HepG2 (cell line): ENCODE data around the gene ATP9A. TPM values are rescaled to one million over a fixed set of nuclear protein-coding genes. Genes with fewer than 3 reads are reported as not detected.

Source experiments
- HDAC1 ChIP-seq: sonication (generic); formaldehyde crosslinking; IDR thresholded peaks from 2 replicates; pipeline ENCODE4 v1.5.1; 2020; ENCODE audit warnings: mild to moderate bottlenecking, missing genetic modification reagents
- MED1 ChIP-seq: sonication (generic); formaldehyde crosslinking; IDR thresholded peaks from 2 replicates; pipeline ENCODE4 v1.4.0; 2020; ENCODE audit warnings: missing genetic modification reagents
- NCOA5 ChIP-seq: sonication (generic); formaldehyde crosslinking; IDR thresholded peaks from 2 replicates; pipeline ENCODE4 v1.4.0; 2020; ENCODE audit warnings: missing genetic modification reagents
- NR2F2 ChIP-seq: IDR thresholded peaks from 2 replicates; pipeline ENCODE4 v1.6.1; 2012; ENCODE audit warnings: low read depth, inconsistent platforms, borderline replicate concordance
- SATB2 ChIP-seq: sonication (generic); formaldehyde crosslinking; IDR thresholded peaks from 2 replicates; pipeline ENCODE4 v1.5.0; 2020; ENCODE audit warnings: missing genetic modification reagents
- SP4 ChIP-seq: sonication (generic); formaldehyde crosslinking; IDR thresholded peaks from 2 replicates; pipeline ENCODE4 v1.8.1; 2023; ENCODE audit warnings: mild to moderate bottlenecking, missing genetic modification reagents
- STAT6 ChIP-seq: sonication (generic); formaldehyde crosslinking; IDR thresholded peaks from 2 replicates; pipeline ENCODE4 v1.4.0; 2020; ENCODE audit warnings: missing genetic modification reagents, mild to moderate bottlenecking, borderline replicate concordance
- ZNF547 ChIP-seq: sonication (generic); formaldehyde crosslinking; IDR thresholded peaks from 2 replicates; pipeline ENCODE4 v1.5.1; 2020; ENCODE audit warnings: mild to moderate bottlenecking, missing genetic modification reagents
- ZNF646 ChIP-seq: sonication (generic); formaldehyde crosslinking; IDR thresholded peaks from 2 replicates; pipeline ENCODE4 v1.9.0; 2021; ENCODE audit warnings: mild to moderate bottlenecking, missing genetic modification reagents
- ZNF7 ChIP-seq: IDR thresholded peaks from 2 replicates; pipeline ENCODE4 v1.6.1; 2016; ENCODE audit warnings: missing biosample characterization, missing genetic modification reagents
- ZNF83 ChIP-seq: sonication (generic); formaldehyde crosslinking; IDR thresholded peaks from 2 replicates; pipeline ENCODE4 v1.4.0; 2020; ENCODE audit warnings: missing genetic modification reagents, mild to moderate bottlenecking, borderline replicate concordance
- ZNF878 ChIP-seq: sonication (generic); formaldehyde crosslinking; IDR thresholded peaks from 2 replicates; pipeline ENCODE4 v1.8.1; 2023; ENCODE audit warnings: mild to moderate bottlenecking, missing genetic modification reagents, moderate library complexity
- ZSCAN9 ChIP-seq: IDR thresholded peaks from 2 replicates; pipeline ENCODE4 v1.6.1; 2016; ENCODE audit warnings: borderline replicate concordance
- polyA plus RNA-seq, 8 experiments: library from polyadenylated mRNA; depleted of rRNA in 3 of 8; stranded (reverse) in 7 of 8; unstranded in 1 of 8; fragments of >200 nt; fragmentation: Illumina TruSeq in 4 of 8; extraction: Trizol in 4 of 8; gene quantifications; 2 replicates each; pipeline versions ENCODE4 v1.2.1 to v1.2.3, GENCODE V29; 2011 to 2016; ENCODE audit warnings: low read depth in 4 of 8, missing spikeins in 1 of 8, mixed read lengths in 1 of 8; ENCODE audit not compliant: insufficient read depth in 1 of 8
- total RNA-seq, 5 experiments: library from RNA; depleted of rRNA; stranded (reverse); fragments of >200 nt; fragmentation: Illumina TruSeq; extraction: Trizol; gene quantifications; 2 replicates each; pipeline ENCODE4 v1.2.3, GENCODE V29; 2016; ENCODE audit warnings: low read depth in 1 of 5

The ATP9A gene
- total and polyA plus RNA-seq, 2 of the 13 experiments (the other 11 are each of a cell fraction or from before 2014, with no cell fraction given) = 11.8 to 18.5 TPM

GRCh38 chr20:51815383-51816076 lies 47.3 kb upstream of the ATP9A start (continued):
- TF ChIP-seq SP4 (CRISPR knock-in tag) (no peak), ZNF646 (CRISPR knock-in tag) (no peak; the same call in 1 of the 2 replicates), STAT6 (CRISPR knock-in tag) (no peak), ZNF83 (CRISPR knock-in tag) (no peak), HDAC1 (CRISPR knock-in tag) (no peak), ZSCAN9 (CRISPR knock-in tag) (no peak), ZNF7 (CRISPR knock-in tag) (0 out of 2 replicates have a peak, but pooled peaks have one; percentile 18), ZNF878 (no peak), NR2F2 (no peak), NCOA5 (CRISPR knock-in tag) (no peak), MED1 (CRISPR knock-in tag) (peak; percentile 61; the same call in 1 of the 2 replicates), SATB2 (CRISPR knock-in tag) (no peak), ZNF547 (CRISPR knock-in tag) (0 out of 2 replicates have a peak, but pooled peaks have one; percentile 61)
